HepG2 (cell line): ENCODE data around the gene NOSIP. TPM values are rescaled to one million over a fixed set of nuclear protein-coding genes. Genes with fewer than 3 reads are reported as not detected.
A peak's percentile ranks its signal among the peaks of the same experiment; 100 is the strongest.

ENCODE experiments used
- ATAC-seq: fragments of 200-7000 bp; cut with Tn5 transposase; 3 replicates; pipeline ENCODE4 v1.9.1; 2020; ENCODE audit warnings: mild to moderate bottlenecking, moderate library complexity
- BruUV-seq: library from RNA; stranded (reverse); fragments of 400-500 nt; replicated peaks from 2 replicates; lab custom pipeline; 2021; lab: Mats Ljungman, UMichigan
- CTCF ChIA-PET: fragments of 300-600 bp; formaldehyde crosslinking; extraction: SDS; loops from one replicate; lab custom pipeline; 2021; ENCODE audit warnings: low total read pairs, inconsistent platforms, low intra/inter-chr PET ratio; lab: Yijun Ruan, JAX
- POLR2A ChIA-PET: fragments of 350-600 bp; sonication (Branson Sonifier 250); formaldehyde crosslinking; loops from one replicate; lab custom pipeline; 2020; ENCODE audit warnings: antibody characterized with exemption, inconsistent platforms; lab: Yijun Ruan, JAX
- DNase-seq: peaks from one replicate; pipeline ENCODE4 v3.0.0-alpha.2; 2015; ENCODE audit warnings: low spot score
- FAIRE-seq: peaks from 3 replicates; lab custom pipeline; 2011; peaks lifted over from hg19 to GRCh38; lab: Jason Lieb, UNC
- H2AFZ ChIP-seq: one replicate; pipeline ENCODE4 v1.6.1; 2011; ENCODE audit warnings: low read length, inconsistent platforms
- H3K27ac ChIP-seq: fragments of 300-600 bp; 3 replicates; pipeline ENCODE4 v1.8.0; 2011; ENCODE audit warnings: mixed run types, mild to moderate bottlenecking, mixed read lengths, low read length, inconsistent platforms; ENCODE audit not compliant: insufficient read depth; ENCODE audit errors: extremely low read length
- H3K27me3 ChIP-seq, 2 experiments: fragments of 200-600 bp in 1 of 2; 2 replicates in 1 of 2; 3 replicates in 1 of 2; pipeline versions ENCODE4 v1.6.0 to v1.8.0; 2011; ENCODE audit warnings: low read length in 2 of 2, mild to moderate bottlenecking in 2 of 2, moderate library complexity in 2 of 2, inconsistent platforms in 1 of 2; ENCODE audit not compliant: insufficient read depth in 2 of 2, control insufficient read depth in 1 of 2
- H3K36me3 ChIP-seq, 2 experiments: fragments of 200-600 bp in 1 of 2; replicated peaks in 1 of 2; 2 replicates in 1 of 2; 3 replicates in 1 of 2; pipeline versions ENCODE4 v1.5.1 to v1.8.0; 2011; ENCODE audit warnings: low read length in 2 of 2, inconsistent platforms in 1 of 2; ENCODE audit not compliant: insufficient read depth in 2 of 2, control insufficient read depth in 1 of 2
- H3K4me1 ChIP-seq: 2 replicates; pipeline ENCODE4 v1.5.1; 2012; ENCODE audit warnings: low read length, inconsistent platforms; ENCODE audit not compliant: insufficient read depth
- H3K4me2 ChIP-seq: 2 replicates; pipeline ENCODE4 v1.6.0; 2011; ENCODE audit warnings: low read depth, low read length, inconsistent platforms
- H3K4me3 ChIP-seq, 3 experiments: fragments of 200-600 bp in 1 of 3; sonication (generic), shearing (Covaris generic) in 1 of 3; replicated peaks in 1 of 3; 2 replicates each; pipeline ENCODE4 v1.5.1; 2011 to 2016; ENCODE audit warnings: low read length in 3 of 3, inconsistent platforms in 2 of 3, low read depth in 2 of 3, mild to moderate bottlenecking in 2 of 3, control low read depth in 1 of 3, mixed read lengths in 1 of 3; ENCODE audit not compliant: insufficient read depth in 1 of 3
- H3K79me2 ChIP-seq: one replicate; pipeline ENCODE4 v1.6.1; 2011; ENCODE audit warnings: low read length, inconsistent platforms; ENCODE audit not compliant: insufficient read depth
- H3K9ac ChIP-seq: 2 replicates; pipeline ENCODE4 v1.6.0; 2011; ENCODE audit warnings: mild to moderate bottlenecking, low read depth, low read length, inconsistent platforms; ENCODE audit not compliant: insufficient read depth
- H3K9me3 ChIP-seq: 2 replicates; pipeline ENCODE4 v1.5.1; 2012; ENCODE audit warnings: mild to moderate bottlenecking, low read length
- H4K20me1 ChIP-seq: 2 replicates; pipeline ENCODE4 v1.6.0; 2011; ENCODE audit warnings: inconsistent platforms, mild to moderate bottlenecking, low read length, moderate library complexity; ENCODE audit not compliant: insufficient read depth
- AGO2 ChIP-seq: fragments of 200-400 bp; formaldehyde crosslinking; optimal IDR thresholded peaks from 2 replicates; pipeline ENCODE3; 2017; ENCODE audit warnings: mild to moderate bottlenecking, low read depth, low read length, moderate library complexity
- ATAD3A ChIP-seq: sonication (generic); formaldehyde crosslinking; IDR thresholded peaks from 2 replicates; pipeline ENCODE4 v1.4.0; 2020; ENCODE audit warnings: missing genetic modification reagents
- MAFF ChIP-seq: IDR thresholded peaks from 2 replicates; pipeline ENCODE4 v1.6.1; 2011; ENCODE audit warnings: low read depth, low read length, improper control_type of control experiment
- RAD21 ChIP-seq: fragments of 450-650 bp; formaldehyde crosslinking; IDR thresholded peaks from 2 replicates; pipeline ENCODE4 v1.5.0; 2020; ENCODE audit warnings: mild to moderate bottlenecking
- RNF2 ChIP-seq: fragments of 450-650 bp; conservative IDR thresholded peaks from 2 replicates; pipeline ENCODE4 v1.6.1; 2016; ENCODE audit warnings: low read depth
- TBX3 ChIP-seq: fragments of 450-650 bp; IDR thresholded peaks from 2 replicates; pipeline ENCODE4 v1.6.1; 2017; ENCODE audit warnings: antibody characterized with exemption, mild to moderate bottlenecking, inconsistent platforms, borderline replicate concordance
- ZEB1 ChIP-seq: IDR thresholded peaks from 2 replicates; pipeline ENCODE4 v1.6.1; 2012; ENCODE audit warnings: mild to moderate bottlenecking, low read depth, inconsistent platforms; ENCODE audit not compliant: insufficient replicate concordance
- ZNF180 ChIP-seq: sonication (generic); formaldehyde crosslinking; IDR thresholded peaks from 2 replicates; pipeline ENCODE4 v1.4.0; 2020; ENCODE audit warnings: low read depth, missing genetic modification reagents, borderline replicate concordance
- ZNF256 ChIP-seq: sonication (generic); formaldehyde crosslinking; conservative IDR thresholded peaks from 2 replicates; pipeline ENCODE4 v1.4.0; 2020; ENCODE audit warnings: missing genetic modification reagents
- WGBS: methylation state at CpG from one replicate; pipeline ENCODE4 v1.1.6; 2017; ENCODE audit warnings: low lambda C conversion rate; 5-methylcytosine and 5-hydroxymethylcytosine counted together
- in situ Hi-C: cut with HindIII; loops from 2 replicates; pipeline ENCODE4 v1.10.0; 2017; ENCODE audit warnings: low pct_unique_long_range_greater_than_20kb; ENCODE audit not compliant: extremely low pct_ligation_motif_present
- intact Hi-C: fragments of 100-400 bp; cut with micrococcal nuclease; formaldehyde crosslinking; loops from one replicate; pipeline ENCODE4 v1.10.0; 2022; ENCODE audit not compliant: unreplicated experiment
- polyA plus RNA-seq, 8 experiments: library from polyadenylated mRNA; depleted of rRNA in 3 of 8; stranded (reverse) in 7 of 8; unstranded in 1 of 8; fragments of >200 nt; fragmentation: Illumina TruSeq in 4 of 8; extraction: Trizol in 4 of 8; gene quantifications; 2 replicates each; pipeline versions ENCODE4 v1.2.1 to v1.2.3, GENCODE V29; 2011 to 2016; ENCODE audit warnings: low read depth in 4 of 8, missing spikeins in 1 of 8, mixed read lengths in 1 of 8; ENCODE audit not compliant: insufficient read depth in 1 of 8
- total RNA-seq, 5 experiments: library from RNA; depleted of rRNA; stranded (reverse); fragments of >200 nt; fragmentation: Illumina TruSeq; extraction: Trizol; gene quantifications; 2 replicates each; pipeline ENCODE4 v1.2.3, GENCODE V29; 2016; ENCODE audit warnings: low read depth in 1 of 5
- TF ChIP-seq, protein P1 (sequence below): sonication (generic); formaldehyde crosslinking; IDR thresholded peaks from 2 replicates; pipeline ENCODE4 v1.8.0; 2022; ENCODE audit warnings: missing genetic modification reagents, mild to moderate bottlenecking, inconsistent platforms, borderline replicate concordance
- TF ChIP-seq, protein P2 (sequence below): IDR thresholded peaks from 2 replicates; pipeline ENCODE4 v1.6.1; 2016; ENCODE audit warnings: mild to moderate bottlenecking

NOSIP gene
- total and polyA plus RNA-seq, 2 of the 13 experiments (the other 11 are each of a cell fraction or from before 2014, with no cell fraction given): 54.3 to 78.0 TPM

DNA sequence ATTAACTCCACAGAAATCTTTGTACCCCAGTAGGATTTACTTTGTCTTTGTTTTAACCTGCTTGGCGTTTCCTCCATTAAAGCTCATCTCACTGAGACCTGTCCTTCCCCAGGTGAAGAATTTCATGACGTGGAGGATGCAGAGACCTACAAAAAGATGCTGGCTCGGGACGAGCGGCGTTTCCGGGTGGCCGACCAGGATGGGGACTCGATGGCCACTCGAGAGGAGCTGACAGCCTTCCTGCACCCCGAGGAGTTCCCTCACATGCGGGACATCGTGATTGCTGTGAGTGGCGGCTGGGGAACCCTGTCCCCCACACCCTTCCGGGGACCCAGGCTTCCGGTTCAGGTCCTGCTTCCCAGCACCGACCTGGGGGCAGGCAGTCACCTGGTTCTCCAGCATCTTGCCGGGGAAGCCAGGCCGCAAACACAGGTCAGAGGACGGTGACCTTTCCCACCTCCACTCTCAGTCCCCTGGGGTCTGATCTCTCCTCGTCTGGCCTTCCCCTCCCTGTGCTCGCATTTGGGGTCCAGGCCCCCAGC lies 43.4 kb downstream of the NOSIP start:
- no peaks in the 10 kb centered on the region for H3K27me3 ChIP-seq
- no peak overlapping the region for H3K9ac ChIP-seq
- ATAC-seq (no peak), FAIRE-seq (no peak), DNase-seq (no peak)
- H2AFZ ChIP-seq: no peak overlapping the region
- no peaks in the 10 kb centered on the region for H3K4me1 ChIP-seq
- H3K4me2 ChIP-seq: no peak overlapping the region
- H3K9me3 ChIP-seq: no peaks in the 10 kb centered on the region
- no peak overlapping the region for H3K27ac ChIP-seq
- 95% methylated on average over 16 of the region's 22 CpGs for WGBS
- H3K79me2 ChIP-seq: no peaks in the 10 kb centered on the region
- ChIA-PET CTCF (no interaction called here), POLR2A (no interaction called here)
- intact Hi-C loops (no loop called here), in situ Hi-C loops (no loop called here)
- TF ChIP-seq, protein P1, sequence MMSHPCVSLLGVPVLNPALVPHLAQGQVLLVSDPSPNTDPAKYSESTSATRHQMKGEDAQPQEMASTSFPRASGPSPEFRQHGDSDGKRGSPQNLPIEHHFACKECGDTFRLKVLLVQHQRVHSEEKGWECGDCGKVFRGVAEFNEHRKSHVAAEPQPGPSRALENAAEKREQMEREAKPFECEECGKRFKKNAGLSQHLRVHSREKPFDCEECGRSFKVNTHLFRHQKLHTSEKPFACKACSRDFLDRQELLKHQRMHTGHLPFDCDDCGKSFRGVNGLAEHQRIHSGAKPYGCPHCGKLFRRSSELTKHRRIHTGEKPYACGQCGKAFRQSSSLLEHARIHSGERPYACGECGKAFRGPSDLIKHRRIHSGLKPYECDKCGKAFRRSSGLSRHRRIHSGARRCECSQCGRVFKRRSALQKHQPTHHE (CRISPR knock-in tag): no peak
- TF ChIP-seq AGO2: peak; percentile 54
- TF ChIP-seq ZNF256 (CRISPR knock-in tag): no peak
- H3K4me3 ChIP-seq: no peak overlapping the region
- peaks cover 10 to 37% of the 10 kb centered on the region in 2 experiments for H3K36me3 ChIP-seq
- no peaks in the 10 kb centered on the region for H4K20me1 ChIP-seq
- no TSS peak for BruUV-seq

DNA sequence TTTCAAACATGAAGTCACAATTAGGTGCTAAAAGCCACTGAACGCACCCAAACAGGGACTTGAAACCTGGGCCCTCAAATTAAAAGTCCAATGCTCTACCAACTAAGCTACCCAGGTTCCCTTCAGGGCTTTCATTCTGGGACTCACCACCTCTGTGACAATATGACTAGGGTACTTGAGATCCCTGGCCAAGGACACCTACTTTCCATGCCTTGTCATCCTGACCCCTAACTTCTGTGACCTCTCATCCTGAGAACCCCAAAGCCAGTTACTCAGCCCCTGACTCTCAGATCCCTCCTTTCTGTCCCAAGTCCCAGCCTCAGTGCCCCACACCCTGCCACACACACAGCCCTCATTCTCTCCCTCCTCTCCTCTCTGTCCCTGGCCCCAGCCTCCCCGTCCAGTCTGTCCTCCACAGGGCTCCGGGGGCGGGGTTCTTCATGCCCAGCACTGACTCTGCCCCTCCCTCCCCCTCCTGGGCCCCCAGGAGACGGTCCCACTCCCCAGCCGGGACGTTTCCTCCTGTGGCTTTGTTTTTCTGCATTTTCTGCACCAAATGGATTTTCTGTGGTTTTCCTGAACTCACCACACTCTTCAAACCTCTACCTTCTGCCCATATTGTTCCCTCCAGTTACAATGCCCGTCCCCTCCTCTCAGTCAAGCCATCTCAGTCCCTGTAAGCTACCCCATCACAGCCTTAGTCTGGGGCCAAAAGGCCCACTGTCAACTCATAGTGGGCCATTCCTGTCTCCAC lies 45.5 kb downstream of the NOSIP start:
- H3K79me2 ChIP-seq: no peaks in the 10 kb centered on the region
- H2AFZ ChIP-seq: no peak overlapping the region
- peaks cover 17 to 45% of the 10 kb centered on the region in 2 experiments for H3K36me3 ChIP-seq
- H3K4me2 ChIP-seq: no peak overlapping the region
- no peak overlapping the region for H3K27ac ChIP-seq
- no peaks in the 10 kb centered on the region for H3K27me3 ChIP-seq
- FAIRE-seq (no peak), DNase-seq (no peak), ATAC-seq (no peak)
- in situ Hi-C loops (no loop called here), intact Hi-C loops (no loop called here)
- CTCF ChIA-PET: no interaction called here
- 92% methylated on average over 8 of the region's 8 CpGs for WGBS
- H3K9ac ChIP-seq: no peak overlapping the region
- H4K20me1 ChIP-seq: no peaks in the 10 kb centered on the region
- no peak overlapping the region for H3K4me3 ChIP-seq
- POLR2A ChIA-PET: interaction anchor here (0.9 kb wide), 1 partner anchor 22 kb away, joined by 3 read pairs; the partner anchor contains the start of gene FCGRT
- H3K9me3 ChIP-seq: no peaks in the 10 kb centered on the region
- H3K4me1 ChIP-seq: no peaks in the 10 kb centered on the region
- BruUV-seq: no TSS peak
- TF ChIP-seq ZNF180 (CRISPR knock-in tag) (no peak), ATAD3A (CRISPR knock-in tag) (no peak), TBX3 (no peak), MAFF (no peak), RNF2 (no peak), RAD21 (CRISPR knock-in tag) (no peak), ZEB1 (no peak)
- TF ChIP-seq, protein P2, sequence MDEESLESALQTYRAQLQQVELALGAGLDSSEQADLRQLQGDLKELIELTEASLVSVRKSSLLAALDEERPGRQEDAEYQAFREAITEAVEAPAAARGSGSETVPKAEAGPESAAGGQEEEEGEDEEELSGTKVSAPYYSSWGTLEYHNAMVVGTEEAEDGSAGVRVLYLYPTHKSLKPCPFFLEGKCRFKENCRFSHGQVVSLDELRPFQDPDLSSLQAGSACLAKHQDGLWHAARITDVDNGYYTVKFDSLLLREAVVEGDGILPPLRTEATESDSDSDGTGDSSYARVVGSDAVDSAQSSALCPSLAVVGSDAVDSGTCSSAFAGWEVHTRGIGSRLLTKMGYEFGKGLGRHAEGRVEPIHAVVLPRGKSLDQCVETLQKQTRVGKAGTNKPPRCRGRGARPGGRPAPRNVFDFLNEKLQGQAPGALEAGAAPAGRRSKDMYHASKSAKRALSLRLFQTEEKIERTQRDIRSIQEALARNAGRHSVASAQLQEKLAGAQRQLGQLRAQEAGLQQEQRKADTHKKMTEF (CRISPR knock-in tag): no peak
